Right lobe of liver (tissue), 6 donors: ENCODE data around the gene USP17L21. TPM values are rescaled to one million over a fixed set of nuclear protein-coding genes. Genes with fewer than 3 reads are reported as not detected.
"Not testable (repeated sequence)": the region's sequence is repeated elsewhere in the genome, so short reads cannot be mapped to it uniquely, and the experiment has no call there.

Source experiments
- ATAC-seq, 4 donors: fragments of 200-7000 bp; cut with Tn5 transposase; one replicate each; pipeline ENCODE4 v1.9.1; 2020; ENCODE audit warnings: mild to moderate bottlenecking in 4 of 4, moderate library complexity in 4 of 4
- DNase-seq, 3 donors: peaks; one replicate each; pipeline ENCODE4 v3.0.0-alpha.2; 2020
- H3K27ac ChIP-seq, 3 donors: fragments of 200-600 bp; one replicate each; pipeline ENCODE4 v1.8.0; 2022
- H3K27me3 ChIP-seq, 2 donors: fragments of 200-600 bp; one replicate each; pipeline ENCODE4 v1.8.0; 2022
- H3K36me3 ChIP-seq, 4 donors: fragments of 200-600 bp; sonication (generic) in 1 of 4; one replicate each; pipeline versions ENCODE4 v1.5.1 to v1.8.0; 2017 to 2022; ENCODE audit warnings: control low read depth in 1 of 4
- H3K4me1 ChIP-seq, 4 donors: fragments of 200-600 bp; sonication (generic) in 1 of 4; one replicate each; pipeline versions ENCODE4 v1.5.1 to v1.8.0; 2017 to 2022; ENCODE audit warnings: control low read depth in 1 of 4
- H3K4me3 ChIP-seq, 3 donors: fragments of 200-600 bp; one replicate each; pipeline ENCODE4 v1.8.0; 2022
- H3K9me3 ChIP-seq, 4 donors: fragments of 200-600 bp; sonication (generic) in 1 of 4; one replicate each; pipeline versions ENCODE4 v1.5.1 to v1.8.0; 2017 to 2022; ENCODE audit warnings: control low read depth in 1 of 4
- WGBS: methylation state at CpG from one replicate; pipeline ENCODE4 v1.1.6; 2018; ENCODE audit warnings: low coverage, low lambda C conversion rate; ENCODE audit not compliant: insufficient coverage; ENCODE audit errors: missing lambda C conversion rate; 5-methylcytosine and 5-hydroxymethylcytosine counted together
- intact Hi-C, 2 donors: fragments of 100-400 bp; cut with DNase I; formaldehyde crosslinking; loops; one replicate each; pipeline versions ENCODE4 v1.11.2 to v1.14.1; 2022
- long read RNA-seq: library from polyadenylated mRNA; unstranded; transcript quantifications from one replicate; pipeline ENCODE4 v2.0.0, GENCODE V29; 2019
- total RNA-seq, 6 experiments: library from RNA; depleted of rRNA in 2 of 6; stranded (reverse); fragments of >200 nt in 2 of 6; fragmentation: NEBNext Ultra II Directional in 3 of 6; extraction: Animal tissue kit (Norgen Biotek cat#: 25700) in 3 of 6; gene quantifications; one replicate each; pipeline versions ENCODE4 v1.1.0 to v1.2.4, GENCODE V29; 2016 to 2023
- donor health status: DM: no; HTN: yes; CAD: no.
- donor health status: DM: no; HTN: no; CAD: no.
- donor health status: DM: no; HTN: no; CAD: no.
- donor health status: DM: no; HTN: yes; CAD: no.
- donor health status: DM: no; HTN: yes; CAD: no.

The USP17L21 gene
- total RNA-seq, result not detected
- long read RNA-seq, result 0 reads

- no CpG with 5 or more reads among the region's 13 CpGs for WGBS
Observed at GRCh38 chr4:9262572-9262971, at the start of gene USP17L21. Gene USP17L21, plus strand, starts transcription at chr4:9262872. Its CDS starts 0 bp downstream, at chr4:9262872.

DNA sequence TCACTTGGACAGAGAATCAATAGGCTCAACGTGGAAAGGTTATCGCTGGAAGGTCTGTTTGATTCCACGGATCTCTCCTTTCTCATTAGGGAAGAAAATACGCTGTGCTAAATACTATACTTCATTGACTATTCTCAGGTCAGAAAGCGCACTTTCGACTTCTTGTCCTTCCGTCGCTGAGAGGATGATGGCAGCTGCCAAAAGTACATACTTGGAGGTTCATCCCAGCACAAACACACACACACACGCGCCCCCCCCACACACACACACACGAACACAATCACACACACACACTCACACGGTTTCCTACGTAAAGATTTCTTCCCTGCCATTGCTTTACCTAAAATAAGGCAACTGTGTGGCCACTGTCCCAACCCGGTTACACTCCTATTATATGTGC, 48.0 kb upstream of the USP17L21 start:
- intact Hi-C loops, H3K36me3 ChIP-seq, ATAC-seq, H3K4me1 ChIP-seq, H3K27ac ChIP-seq, H3K27me3 ChIP-seq, H3K4me3 ChIP-seq, H3K9me3 ChIP-seq: not testable (repeated sequence)
- peak in 2 of 3 donors; percentile 7 to 17 for DNase-seq
- 64% methylated on average over 13 of the region's 14 CpGs for WGBS

More at GRCh38 chr4:9262572-9262971, at the start of gene USP17L21:
- H3K9me3 ChIP-seq, H3K36me3 ChIP-seq, DNase-seq, H3K27ac ChIP-seq, H3K27me3 ChIP-seq, intact Hi-C loops, ATAC-seq, H3K4me3 ChIP-seq, H3K4me1 ChIP-seq: not testable (repeated sequence)

GRCh38 chr4:9215105-9215504, 47.6 kb upstream of the USP17L21 start, which contains the start of gene USP17L11:
Gene USP17L11, plus strand, starts transcription at chr4:9215405. Its CDS starts 0 bp downstream, at chr4:9215405.
- H3K4me3 ChIP-seq, ATAC-seq, H3K36me3 ChIP-seq, H3K27me3 ChIP-seq, intact Hi-C loops, DNase-seq, H3K27ac ChIP-seq, H3K4me1 ChIP-seq, H3K9me3 ChIP-seq: not testable (repeated sequence)
- no CpG with 5 or more reads among the region's 14 CpGs for WGBS

DNA sequence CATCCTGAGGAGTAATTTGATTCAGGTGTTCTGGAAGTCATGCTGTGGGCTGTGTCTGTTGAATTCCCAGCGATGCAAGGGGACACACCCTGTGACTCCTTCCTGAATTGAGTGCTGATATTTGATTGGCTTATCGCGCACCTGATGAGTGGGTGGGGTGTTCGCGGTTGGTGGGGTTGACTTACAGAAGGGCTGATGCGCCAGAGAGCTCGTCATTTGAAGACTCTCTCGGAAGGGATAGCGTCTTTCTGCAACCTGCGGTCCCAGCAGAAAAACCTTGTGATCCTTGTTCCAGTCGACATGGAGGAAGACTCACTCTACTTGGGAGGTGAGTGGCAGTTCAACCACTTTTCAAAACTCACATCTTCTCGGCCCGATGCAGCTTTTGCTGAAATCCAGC, 42.8 kb upstream of the USP17L21 start, which contains the start of gene USP17L12:
Gene USP17L12 (plus strand): TSS at position 301 of the 400 bp plus-strand sequence. CDS start 0 bp downstream, at position 301.
- H3K27me3 ChIP-seq, H3K27ac ChIP-seq, ATAC-seq, intact Hi-C loops, H3K4me3 ChIP-seq, DNase-seq, H3K36me3 ChIP-seq, H3K9me3 ChIP-seq, H3K4me1 ChIP-seq: not testable (repeated sequence)
- no CpG with 5 or more reads among the region's 13 CpGs for WGBS

- H3K4me1 ChIP-seq, H3K4me3 ChIP-seq, H3K27ac ChIP-seq, H3K36me3 ChIP-seq, intact Hi-C loops, DNase-seq, H3K9me3 ChIP-seq, ATAC-seq, H3K27me3 ChIP-seq: not testable (repeated sequence)
- no CpG with 5 or more reads among the region's 14 CpGs for WGBS
Observed at GRCh38 chr4:9224596-9224995, 38.1 kb upstream of the USP17L21 start, which contains the start of gene USP17L13. Gene USP17L13, plus strand, starts transcription at chr4:9224896. Its CDS starts 0 bp downstream, at chr4:9224896.

GRCh38 chr4:9230249-9230648, 32.4 kb upstream of the USP17L21 start:
- H3K27ac ChIP-seq, H3K4me3 ChIP-seq, ATAC-seq, intact Hi-C loops, H3K27me3 ChIP-seq, H3K36me3 ChIP-seq, H3K9me3 ChIP-seq, H3K4me1 ChIP-seq: not testable (repeated sequence)
- WGBS, result 70% methylated on average over 5 of the region's 8 CpGs
- DNase-seq, result peak; percentile 7 to 16 (median 12)

DNA sequence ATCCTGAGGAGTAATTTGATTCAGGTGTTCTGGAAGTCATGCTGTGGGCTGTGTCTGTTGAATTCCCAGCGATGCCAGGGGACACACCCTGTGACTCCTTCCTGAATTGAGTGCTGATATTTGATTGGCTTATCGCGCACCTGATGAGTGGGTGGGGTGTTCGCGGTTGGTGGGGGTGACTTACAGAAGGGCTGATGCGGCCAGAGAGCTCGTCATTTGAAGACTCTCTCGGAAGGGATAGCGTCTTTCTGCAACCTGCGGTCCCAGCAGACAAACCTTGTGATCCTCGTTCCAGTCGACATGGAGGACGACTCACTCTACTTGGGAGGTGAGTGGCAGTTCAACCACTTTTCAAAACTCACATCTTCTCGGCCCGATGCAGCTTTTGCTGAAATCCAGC, 28.6 kb upstream of the USP17L21 start, which contains the start of gene USP17L15:
Gene USP17L15 (plus strand): TSS at position 301 of the 400 bp plus-strand sequence. CDS start 0 bp downstream, at position 301.
- DNase-seq, H3K9me3 ChIP-seq, H3K36me3 ChIP-seq, H3K4me1 ChIP-seq, H3K4me3 ChIP-seq, H3K27ac ChIP-seq, H3K27me3 ChIP-seq, intact Hi-C loops, ATAC-seq: not testable (repeated sequence)
- WGBS, result no CpG with 5 or more reads among the region's 15 CpGs

DNA sequence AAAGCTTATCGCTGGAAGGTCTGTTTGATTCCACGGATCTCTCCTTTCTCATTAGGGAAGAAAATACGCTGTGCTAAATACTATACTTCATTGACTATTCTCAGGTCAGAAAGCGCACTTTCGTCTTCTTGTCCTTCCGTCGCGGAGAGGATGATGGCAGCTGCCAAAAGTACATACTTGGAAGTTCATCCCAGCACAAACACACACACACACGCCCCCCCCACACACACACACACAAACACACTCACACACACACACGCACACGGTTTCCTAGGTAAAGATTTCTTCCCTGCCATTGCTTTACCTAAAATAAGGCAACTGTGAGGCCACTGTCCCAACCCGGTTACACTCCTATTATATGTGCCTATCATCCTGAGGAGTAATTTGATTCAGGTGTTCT, 24.2 kb upstream of the USP17L21 start:
- H3K27me3 ChIP-seq, H3K9me3 ChIP-seq, H3K4me1 ChIP-seq, ATAC-seq, H3K4me3 ChIP-seq, intact Hi-C loops, H3K27ac ChIP-seq, H3K36me3 ChIP-seq: not testable (repeated sequence)
- peak in 2 of 3 donors; percentile 24 to 36 for DNase-seq
- WGBS, result 60% methylated on average over 5 of the region's 12 CpGs

GRCh38 chr4:9243579-9243978, 19.1 kb upstream of the USP17L21 start, which contains the start of gene USP17L17:
Gene USP17L17, plus strand, starts transcription at chr4:9243879. Its CDS starts 0 bp downstream, at chr4:9243879.
- WGBS, result 77% methylated on average over 13 of the region's 14 CpGs
- DNase-seq, H3K4me3 ChIP-seq, H3K9me3 ChIP-seq, H3K36me3 ChIP-seq, H3K27me3 ChIP-seq, ATAC-seq, H3K4me1 ChIP-seq, H3K27ac ChIP-seq, intact Hi-C loops: not testable (repeated sequence)

DNA sequence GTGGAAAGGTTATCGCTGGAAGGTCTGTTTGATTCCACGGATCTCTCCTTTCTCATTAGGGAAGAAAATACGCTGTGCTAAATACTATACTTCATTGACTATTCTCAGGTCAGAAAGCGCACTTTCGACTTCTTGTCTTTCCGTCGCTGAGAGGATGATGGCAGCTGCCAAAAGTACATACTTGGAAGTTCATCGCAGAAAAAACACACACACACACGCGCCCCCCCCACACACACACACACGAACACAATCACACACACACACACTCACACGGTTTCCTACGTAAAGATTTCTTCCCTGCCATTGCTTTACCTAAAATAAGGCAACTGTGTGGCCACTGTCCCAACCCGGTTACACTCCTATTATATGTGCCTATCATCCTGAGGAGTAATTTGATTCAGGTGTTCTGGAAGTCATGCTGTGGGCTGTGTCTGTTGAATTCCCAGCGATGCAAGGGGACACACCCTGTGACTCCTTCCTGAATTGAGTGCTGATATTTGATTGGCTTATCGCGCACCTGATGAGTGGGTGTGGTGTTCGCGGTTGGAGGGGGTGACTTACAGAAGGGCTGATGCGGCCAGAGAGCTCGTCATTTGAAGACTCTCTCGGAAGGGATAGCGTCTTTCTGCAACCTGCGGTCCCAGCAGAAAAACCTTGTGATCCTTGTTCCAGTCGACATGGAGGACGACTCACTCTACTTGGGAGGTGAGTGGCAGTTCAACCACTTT, 14.6 kb upstream of the USP17L21 start, which contains the start of gene USP17L18:
Gene USP17L18 (plus strand): TSS at position 678 of the 728 bp plus-strand sequence. CDS start 0 bp downstream, at position 678.
- H3K36me3 ChIP-seq, H3K9me3 ChIP-seq, H3K27ac ChIP-seq, intact Hi-C loops, H3K4me3 ChIP-seq, H3K4me1 ChIP-seq, H3K27me3 ChIP-seq, ATAC-seq: not testable (repeated sequence)
- WGBS, result 72% methylated on average over 13 of the region's 26 CpGs
- peak; percentile 21 to 52 (median 45) for DNase-seq

GRCh38 chr4:9253078-9253477, 9.6 kb upstream of the USP17L21 start, which contains the start of gene USP17L19:
Gene USP17L19, plus strand, starts transcription at chr4:9253378. Its CDS starts 0 bp downstream, at chr4:9253378.
- H3K4me3 ChIP-seq, H3K9me3 ChIP-seq, ATAC-seq, H3K27me3 ChIP-seq, H3K36me3 ChIP-seq, DNase-seq, intact Hi-C loops, H3K27ac ChIP-seq, H3K4me1 ChIP-seq: not testable (repeated sequence)
- no CpG with 5 or more reads among the region's 13 CpGs for WGBS
